Gastrocnemius medialis (tissue), 4 donors: Measurements from ENCODE around the gene RPS4Y1. TPM values are rescaled to one million over a fixed set of nuclear protein-coding genes. Genes with fewer than 3 reads are reported as not detected.

Experiments used
- ATAC-seq, 2 donors: fragments of 150-250 bp; one replicate each; pipeline ENCODE4 v1.9.1; 2016
- DNase-seq, 2 donors: peaks; one replicate each; pipeline ENCODE4 v3.0.0-alpha.2; 2019
- H3K27ac ChIP-seq, 4 donors: fragments of 200-600 bp; sonication (generic); 1 replicate in 1 of 4; 2 replicates in 3 of 4; pipeline ENCODE4 v1.5.1; 2016 to 2018; ENCODE audit warnings: mild to moderate bottlenecking in 2 of 4, moderate library complexity in 1 of 4
- H3K27me3 ChIP-seq, 3 donors: fragments of 200-600 bp; sonication (generic) in 2 of 3; 1 replicate in 1 of 3; 2 replicates in 2 of 3; pipeline versions ENCODE4 v1.5.1 to v1.6.0; 2016 to 2019; ENCODE audit warnings: mild to moderate bottlenecking in 1 of 3, moderate library complexity in 1 of 3
- H3K36me3 ChIP-seq, 2 donors: fragments of 200-600 bp; sonication (generic) in 1 of 2; one replicate each; pipeline ENCODE4 v1.5.1; 2017 to 2018
- H3K4me1 ChIP-seq, 2 donors: fragments of 200-600 bp; sonication (generic) in 1 of 2; one replicate each; pipeline ENCODE4 v1.5.1; 2016 to 2017; ENCODE audit warnings: mild to moderate bottlenecking in 2 of 2
- H3K4me3 ChIP-seq, 4 donors: fragments of 200-600 bp; sonication (generic) in 3 of 4; 1 replicate in 1 of 4; 2 replicates in 3 of 4; pipeline ENCODE4 v1.5.1; 2016 to 2019; ENCODE audit warnings: mild to moderate bottlenecking in 2 of 4
- H3K9me3 ChIP-seq, 3 donors: fragments of 200-600 bp; sonication (generic) in 2 of 3; 1 replicate in 1 of 3; 2 replicates in 2 of 3; pipeline ENCODE4 v1.5.1; 2016 to 2019
- POLR2A ChIP-seq, 2 donors: fragments of 450-650 bp; IDR thresholded peaks; one replicate each; pipeline ENCODE4 v1.6.1; 2017; ENCODE audit warnings: antibody characterized with exemption in 2 of 2, mild to moderate bottlenecking in 2 of 2, moderate library complexity in 2 of 2
- in situ Hi-C, 4 donors: fragments of 200-750 bp; cut with MboI; loops; one replicate each; pipeline versions ENCODE4 v1.15.0 to v1.8.0; 2017; ENCODE audit warnings: low sequenced_read_pairs in 4 of 4
- intact Hi-C: fragments of 100-400 bp; cut with DNase I; formaldehyde crosslinking; loops from one replicate; pipeline ENCODE4 v1.15.1; 2023; ENCODE audit warnings: low total_unique reads
- total RNA-seq, 4 donors: library from RNA; depleted of rRNA; stranded (reverse); fragments of >200 nt; gene quantifications; one replicate each; pipeline versions ENCODE4 v1.1.0 to v1.2.3, GENCODE V29; 2016
- TF ChIP-seq, protein P1 (sequence below), 5 experiments: fragments of 450-650 bp in 3 of 5; fragments of 200-600 bp in 2 of 5; sonication (generic) in 2 of 5; IDR thresholded peaks in 4 of 5; conservative IDR thresholded peaks in 1 of 5; 1 replicate in 4 of 5; 2 replicates in 1 of 5; pipeline ENCODE4 v1.5.1; 2016 to 2019; ENCODE audit warnings: antibody characterized with exemption in 5 of 5, mild to moderate bottlenecking in 3 of 5, moderate library complexity in 3 of 5

RPS4Y1 gene
- total RNA-seq, 4 donors from 2014 or later: 159 to 174 TPM; not detected in 2

DNA sequence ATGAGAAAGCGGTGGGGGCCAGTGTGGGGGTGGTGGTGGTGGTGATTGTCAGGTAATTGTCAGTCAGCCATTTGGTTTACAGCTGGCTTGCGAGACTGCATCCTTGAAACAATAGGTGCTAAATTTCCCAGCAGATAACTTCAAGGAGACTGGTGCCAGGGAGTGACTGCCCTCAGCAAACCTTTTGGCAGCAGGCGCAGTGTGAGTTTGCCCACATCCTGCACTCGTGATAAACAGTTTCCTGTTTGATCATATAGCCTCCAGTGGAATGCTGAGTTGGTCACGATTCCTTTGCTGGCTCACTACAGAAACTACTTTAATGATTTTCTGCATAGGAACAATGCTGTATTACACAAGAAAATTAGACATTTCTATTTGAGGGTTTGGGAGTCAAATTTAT is 46.0 kb downstream of the RPS4Y1 start:
- TF ChIP-seq, protein P1, sequence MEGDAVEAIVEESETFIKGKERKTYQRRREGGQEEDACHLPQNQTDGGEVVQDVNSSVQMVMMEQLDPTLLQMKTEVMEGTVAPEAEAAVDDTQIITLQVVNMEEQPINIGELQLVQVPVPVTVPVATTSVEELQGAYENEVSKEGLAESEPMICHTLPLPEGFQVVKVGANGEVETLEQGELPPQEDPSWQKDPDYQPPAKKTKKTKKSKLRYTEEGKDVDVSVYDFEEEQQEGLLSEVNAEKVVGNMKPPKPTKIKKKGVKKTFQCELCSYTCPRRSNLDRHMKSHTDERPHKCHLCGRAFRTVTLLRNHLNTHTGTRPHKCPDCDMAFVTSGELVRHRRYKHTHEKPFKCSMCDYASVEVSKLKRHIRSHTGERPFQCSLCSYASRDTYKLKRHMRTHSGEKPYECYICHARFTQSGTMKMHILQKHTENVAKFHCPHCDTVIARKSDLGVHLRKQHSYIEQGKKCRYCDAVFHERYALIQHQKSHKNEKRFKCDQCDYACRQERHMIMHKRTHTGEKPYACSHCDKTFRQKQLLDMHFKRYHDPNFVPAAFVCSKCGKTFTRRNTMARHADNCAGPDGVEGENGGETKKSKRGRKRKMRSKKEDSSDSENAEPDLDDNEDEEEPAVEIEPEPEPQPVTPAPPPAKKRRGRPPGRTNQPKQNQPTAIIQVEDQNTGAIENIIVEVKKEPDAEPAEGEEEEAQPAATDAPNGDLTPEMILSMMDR (IDR thresholded peaks at IDR 0.05 in 4 of 5, conservative IDR thresholded peaks at IDR 0.05 in 1 of 5): no peak
- TF ChIP-seq POLR2A (IDR thresholded peaks at IDR 0.05): no peak
- Histone ChIP-seq H3K4me3 (no peak overlapping the region), H3K27me3 (no peaks in the 10 kb centered on the region), H3K9me3 (no peaks in the 10 kb centered on the region), H3K4me1 (no peaks in the 10 kb centered on the region), H3K36me3 (no peaks in the 10 kb centered on the region), H3K27ac (no peak overlapping the region)
- intact Hi-C loops: no loop called here
- ATAC-seq (no peak), DNase-seq (no peak)
- in situ Hi-C loops: no loop called here

DNA sequence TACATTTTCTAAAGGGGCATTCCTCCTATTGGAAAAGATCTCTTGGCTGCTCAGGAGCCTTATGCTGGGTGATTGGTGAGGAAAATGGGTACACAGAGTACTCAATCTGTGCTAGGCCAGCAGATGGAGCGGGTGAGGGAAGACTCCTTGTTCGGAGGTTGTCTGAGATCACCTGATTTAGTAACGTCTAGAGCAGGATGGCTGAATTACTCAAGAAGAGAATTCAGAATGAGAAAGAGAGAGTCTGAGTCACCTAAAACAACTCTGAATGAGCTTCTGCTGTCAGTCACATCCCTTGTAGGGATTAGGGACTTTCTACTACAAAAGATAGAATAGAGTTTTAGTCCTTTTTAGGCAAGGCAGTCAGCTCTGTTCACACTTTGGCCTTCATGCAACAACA is 46.6 kb downstream of the RPS4Y1 start:
- TF ChIP-seq, protein P1 (IDR thresholded peaks at IDR 0.05 in 4 of 5, conservative IDR thresholded peaks at IDR 0.05 in 1 of 5): no peak
- TF ChIP-seq POLR2A (IDR thresholded peaks at IDR 0.05): no peak
- DNase-seq (no peak), ATAC-seq (no peak)
- no peaks in the 10 kb centered on the region for H3K4me1 ChIP-seq
- H3K4me3 ChIP-seq: no peak overlapping the region
- in situ Hi-C loops (no loop called here), intact Hi-C loops (no loop called here)
- no peaks in the 10 kb centered on the region for H3K36me3 ChIP-seq
- H3K9me3 ChIP-seq: no peaks in the 10 kb centered on the region
- H3K27ac ChIP-seq: no peak overlapping the region
- no peaks in the 10 kb centered on the region for H3K27me3 ChIP-seq

DNA sequence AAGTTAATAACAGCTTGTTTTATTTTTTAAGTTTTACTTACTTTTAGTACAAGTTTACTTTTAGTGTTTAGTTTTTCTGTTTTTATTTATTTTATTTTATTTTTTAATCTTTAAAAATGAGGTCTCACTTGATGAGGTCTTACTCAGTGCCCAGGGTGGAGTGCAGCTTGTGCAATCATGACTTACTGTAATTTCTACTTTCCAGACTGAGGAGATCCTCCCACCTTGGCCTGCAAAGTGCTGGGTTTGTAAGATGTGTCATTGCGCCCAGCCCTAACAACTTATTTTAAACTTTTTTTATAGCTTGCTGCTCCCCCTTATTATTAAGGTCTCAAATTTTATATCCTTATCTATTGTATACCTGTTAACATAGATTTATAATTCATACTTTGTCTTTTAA is 52.1 kb downstream of the RPS4Y1 start:
- intact Hi-C loops: no loop called here
- no peak for ATAC-seq
- no peaks in the 10 kb centered on the region for H3K9me3 ChIP-seq

DNA sequence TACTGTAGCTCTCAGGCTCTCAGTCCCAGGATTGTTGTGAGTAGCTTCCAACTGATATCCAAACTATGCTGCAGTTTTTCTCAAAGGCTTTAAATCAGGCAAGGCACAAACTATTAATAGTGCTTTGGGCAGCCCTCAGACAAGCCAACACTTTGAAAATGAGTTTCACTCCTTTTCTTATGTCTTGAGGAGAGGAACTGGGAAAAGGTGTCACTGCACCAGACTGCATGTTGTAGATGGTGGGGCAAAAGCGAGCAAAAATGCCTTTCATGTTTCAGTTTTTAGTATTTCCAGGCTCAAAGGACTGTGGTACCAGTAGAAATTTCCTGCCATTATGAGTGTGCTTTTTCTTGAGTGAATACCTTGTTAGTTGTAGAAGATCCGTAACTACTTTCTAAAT is 54.6 kb downstream of the RPS4Y1 start:
- no peak overlapping the region for H3K4me3 ChIP-seq
- no peaks in the 10 kb centered on the region for H3K9me3 ChIP-seq
- intact Hi-C loops: no loop called here
- in situ Hi-C loops: no loop called here
- DNase-seq: no peak
- H3K27ac ChIP-seq: no peak overlapping the region
- ATAC-seq: no peak
- no peaks in the 10 kb centered on the region for H3K36me3 ChIP-seq
- H3K4me1 ChIP-seq: no peaks in the 10 kb centered on the region
- H3K27me3 ChIP-seq: no peaks in the 10 kb centered on the region
- TF ChIP-seq POLR2A (IDR thresholded peaks at IDR 0.05): no peak

More for the DNA sequence above, 52.1 kb downstream of the RPS4Y1 start:
- no peak overlapping the region for H3K4me3 ChIP-seq
- H3K27me3 ChIP-seq: no peaks in the 10 kb centered on the region
- no peaks in the 10 kb centered on the region for H3K4me1 ChIP-seq
- no peaks in the 10 kb centered on the region for H3K36me3 ChIP-seq
- no peak for TF ChIP-seq POLR2A (IDR thresholded peaks at IDR 0.05)
- TF ChIP-seq, protein P1 (IDR thresholded peaks at IDR 0.05 in 4 of 5, conservative IDR thresholded peaks at IDR 0.05 in 1 of 5): no peak
- in situ Hi-C loops: no loop called here
- DNase-seq: no peak
- H3K27ac ChIP-seq: no peak overlapping the region

DNA sequence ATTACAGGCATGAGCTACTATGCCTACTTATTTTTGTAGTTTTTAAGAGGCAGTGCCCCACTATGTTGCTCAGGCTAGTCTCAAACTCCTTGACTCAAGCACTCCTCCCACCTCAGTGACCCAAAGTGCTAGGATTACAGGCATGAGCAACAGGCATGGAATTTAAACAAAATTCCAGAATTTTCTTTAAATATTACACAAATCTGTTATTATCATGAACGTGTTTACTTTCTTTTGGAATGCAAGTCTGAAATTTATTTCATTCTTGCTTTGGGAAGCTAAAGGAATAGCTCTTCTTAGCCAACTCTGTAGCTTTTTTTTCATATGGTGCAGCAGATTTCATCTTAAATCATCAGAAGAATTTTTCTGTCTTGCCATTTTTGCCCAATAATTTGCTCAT is 66.0 kb downstream of the RPS4Y1 start:
- Histone ChIP-seq H3K27me3 (no peaks in the 10 kb centered on the region), H3K27ac (no peak overlapping the region), H3K4me3 (no peak overlapping the region), H3K9me3 (no peaks in the 10 kb centered on the region), H3K4me1 (no peaks in the 10 kb centered on the region), H3K36me3 (no peaks in the 10 kb centered on the region)
- DNase-seq: no peak
- ATAC-seq: no peak
- TF ChIP-seq POLR2A (IDR thresholded peaks at IDR 0.05): no peak
- TF ChIP-seq, protein P1 (IDR thresholded peaks at IDR 0.05 in 4 of 5, conservative IDR thresholded peaks at IDR 0.05 in 1 of 5): no peak
- intact Hi-C loops (no loop called here), in situ Hi-C loops (no loop called here)
